Testis (tissue), 2 donors: ENCODE measurements around the gene PHACTR3.

ENCODE experiments used
- CTCF ChIP-seq, 3 experiments: fragments of 450-650 bp in 2 of 3; fragments of 200-600 bp in 1 of 3; sonication (generic) in 1 of 3; IDR thresholded peaks; one replicate each; pipeline ENCODE4 v1.5.1; 2016 to 2019; ENCODE audit warnings: antibody characterized with exemption in 3 of 3, mild to moderate bottlenecking in 2 of 3, moderate library complexity in 1 of 3
- POLR2A ChIP-seq: fragments of 450-650 bp; IDR thresholded peaks from one replicate; pipeline ENCODE4 v1.6.1; 2017; ENCODE audit warnings: antibody characterized with exemption, mild to moderate bottlenecking, moderate library complexity

GRCh38 chr20:59564943-59565342 is 39.4 kb upstream of the PHACTR3 start:
- TF ChIP-seq CTCF (IDR thresholded peaks at IDR 0.05) (no peak), POLR2A (no peak)
